Endothelial cell (in vitro differentiated cells): ENCODE data around the gene ZC3H10. TPM values are rescaled to one million over a fixed set of nuclear protein-coding genes. Genes with fewer than 3 reads are reported as not detected.

ENCODE experiments used
- DNase-seq: peaks from one replicate; pipeline ENCODE4 v3.0.0; 2021; ENCODE audit warnings: low spot score
- H3K27ac Mint-ChIP-seq: one replicate; pipeline ENCODE4 v1.8.0; 2021; ENCODE audit warnings: mixed read lengths, inconsistent platforms; ENCODE audit not compliant: unreplicated experiment
- H3K27me3 Mint-ChIP-seq: one replicate; pipeline ENCODE4 v1.8.0; 2021; ENCODE audit warnings: mild to moderate bottlenecking, moderate library complexity, mixed read lengths, inconsistent platforms; ENCODE audit not compliant: unreplicated experiment
- H3K36me3 Mint-ChIP-seq: one replicate; pipeline ENCODE4 v1.8.0; 2021; ENCODE audit warnings: mild to moderate bottlenecking, low read depth, mixed read lengths, inconsistent platforms; ENCODE audit not compliant: unreplicated experiment
- H3K4me1 Mint-ChIP-seq: one replicate; pipeline ENCODE4 v1.8.0; 2021; ENCODE audit warnings: mild to moderate bottlenecking, mixed read lengths, inconsistent platforms; ENCODE audit not compliant: unreplicated experiment
- H3K4me3 Mint-ChIP-seq: one replicate; pipeline ENCODE4 v1.8.0; 2021; ENCODE audit warnings: mild to moderate bottlenecking, mixed read lengths, inconsistent platforms; ENCODE audit not compliant: unreplicated experiment
- H3K9me3 Mint-ChIP-seq: one replicate; pipeline ENCODE4 v1.8.0; 2021; ENCODE audit warnings: mixed read lengths, inconsistent platforms; ENCODE audit not compliant: unreplicated experiment
- CTCF ChIP-seq: fragments of 200-600 bp; sonication (generic); IDR thresholded peaks from one replicate; pipeline ENCODE4 v1.5.0; 2021; ENCODE audit warnings: antibody characterized with exemption; ENCODE audit not compliant: unreplicated experiment
- total RNA-seq: library from RNA; stranded (reverse); fragmentation: NEBNext Ultra II Directional; extraction: Animal tissue kit (Norgen Biotek cat#: 25700); gene quantifications from one replicate; pipeline ENCODE4 v1.2.1, GENCODE V29; 2021; ENCODE audit not compliant: unreplicated experiment

Gene ZC3H10
- total RNA-seq, 1 donor from 2014 or later: 10.4 TPM

- Mint-ChIP-seq H3K4me1 (peaks cover 65% of the 10 kb centered on the region), H3K27ac (peak overlapping the region; percentile 95), H3K4me3 (peak overlapping the region; percentile 98), H3K9me3 (no peaks in the 10 kb centered on the region), H3K27me3 (peaks cover 25% of the 10 kb centered on the region), H3K36me3 (peaks cover 37% of the 10 kb centered on the region)
- DNase-seq: no peak
- TF ChIP-seq CTCF: no peak
These were observed 9.4 kb downstream of the ZC3H10 start for GRCh38 chr12:56127485-56127887.

DNA sequence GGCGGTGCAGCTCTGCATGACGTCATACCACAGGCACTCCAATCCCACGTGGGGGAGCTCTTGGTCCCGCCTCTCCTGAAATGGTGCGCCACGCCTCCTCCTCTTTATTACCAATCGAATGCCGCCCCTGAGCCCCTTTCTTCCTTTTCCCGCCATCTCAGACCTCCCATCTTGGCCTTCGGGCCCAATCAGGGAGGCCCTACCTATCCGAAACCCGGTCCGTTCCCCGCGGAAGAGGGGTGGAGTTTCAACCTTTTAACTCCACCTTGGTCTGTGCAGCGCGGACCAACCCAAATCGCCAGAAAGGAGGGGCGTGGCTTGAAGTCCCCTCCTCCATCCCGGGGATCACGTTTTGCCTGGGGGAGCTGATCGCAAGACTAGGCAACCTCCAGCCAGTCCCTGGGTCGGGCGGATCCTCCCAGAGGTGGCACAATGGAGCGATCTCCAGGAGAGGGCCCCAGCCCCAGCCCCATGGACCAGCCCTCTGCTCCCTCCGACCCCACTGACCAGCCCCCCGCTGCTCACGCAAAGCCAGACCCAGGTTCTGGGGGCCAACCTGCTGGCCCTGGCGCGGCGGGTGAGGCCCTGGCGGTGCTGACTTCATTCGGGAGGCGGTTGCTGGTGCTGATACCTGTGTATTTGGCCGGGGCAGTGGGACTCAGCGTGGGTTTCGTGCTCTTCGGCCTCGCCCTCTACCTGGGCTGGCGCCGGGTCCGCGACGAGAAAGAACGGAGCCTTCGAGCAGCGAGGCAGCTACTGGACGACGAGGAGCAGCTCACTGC, 10.0 kb downstream of the ZC3H10 start, which contains the start of gene ESYT1:
Gene ESYT1, plus strand, starts transcription at position 380 of the 782 bp plus-strand sequence. Its CDS starts 53 bp downstream, at position 433.
- peaks cover 64% of the 10 kb centered on the region for H3K4me1 Mint-ChIP-seq
- peaks cover 25% of the 10 kb centered on the region for H3K27me3 Mint-ChIP-seq

GRCh38 chr12:56128670-56129205, 10.7 kb downstream of the ZC3H10 start:
- Mint-ChIP-seq H3K36me3 (peaks cover 46% of the 10 kb centered on the region), H3K27me3 (peaks cover 25% of the 10 kb centered on the region), H3K4me3 (peak overlapping the region; percentile 98), H3K4me1 (peaks cover 61% of the 10 kb centered on the region), H3K9me3 (no peaks in the 10 kb centered on the region), H3K27ac (peak overlapping the region; percentile 95)
- no peak for TF ChIP-seq CTCF
- no peak for DNase-seq

More for the DNA sequence above, 10.0 kb downstream of the ZC3H10 start, which contains the start of gene ESYT1:
- no peaks in the 10 kb centered on the region for H3K9me3 Mint-ChIP-seq
- H3K36me3 Mint-ChIP-seq: peaks cover 40% of the 10 kb centered on the region
- peak within 1 kb of the TSS; percentile 98 for H3K4me3 Mint-ChIP-seq
- H3K27ac Mint-ChIP-seq: peak within 1 kb of the TSS; percentile 95
- DNase-seq: peak; percentile 94
- TF ChIP-seq CTCF: no peak

- H3K4me1 Mint-ChIP-seq: peaks cover 55% of the 10 kb centered on the region
- H3K9me3 Mint-ChIP-seq: no peaks in the 10 kb centered on the region
- peaks cover 25% of the 10 kb centered on the region for H3K27me3 Mint-ChIP-seq
- peak; percentile 62 for DNase-seq
- peak overlapping the region; percentile 95 for H3K27ac Mint-ChIP-seq
- no peak for TF ChIP-seq CTCF
- H3K36me3 Mint-ChIP-seq: peaks cover 49% of the 10 kb centered on the region
- peak overlapping the region; percentile 98 for H3K4me3 Mint-ChIP-seq
These were observed 11.3 kb downstream of the ZC3H10 start for GRCh38 chr12:56129206-56129941.
